Tibial nerve (tissue), 4 donors: ENCODE measurements around the gene PDGFA. TPM values are rescaled to one million over a fixed set of nuclear protein-coding genes. Genes with fewer than 3 reads are reported as not detected.

Source experiments
- DNase-seq, 2 donors: peaks; one replicate each; pipeline ENCODE4 v3.0.0-alpha.2; 2019; ENCODE audit warnings: low spot score in 2 of 2
- H3K27ac ChIP-seq, 4 donors: fragments of 200-600 bp; sonication (generic) in 3 of 4; one replicate each; pipeline ENCODE4 v1.5.1; 2017 to 2019; ENCODE audit warnings: mild to moderate bottlenecking in 1 of 4
- H3K27me3 ChIP-seq, 2 donors: fragments of 200-600 bp; sonication (generic) in 1 of 2; one replicate each; pipeline versions ENCODE4 v1.5.1 to v1.6.0; 2017 to 2019
- H3K36me3 ChIP-seq, 3 donors: fragments of 200-600 bp; sonication (generic); one replicate each; pipeline ENCODE4 v1.5.1; 2018 to 2019
- H3K4me1 ChIP-seq, 4 donors: fragments of 200-600 bp; sonication (generic) in 3 of 4; one replicate each; pipeline ENCODE4 v1.5.1; 2017 to 2019
- H3K4me3 ChIP-seq, 4 donors: fragments of 200-600 bp; sonication (generic) in 3 of 4; one replicate each; pipeline ENCODE4 v1.5.1; 2017 to 2019; ENCODE audit warnings: mild to moderate bottlenecking in 1 of 4, moderate library complexity in 1 of 4
- H3K9me3 ChIP-seq, 4 donors: fragments of 200-600 bp; sonication (generic) in 3 of 4; one replicate each; pipeline ENCODE4 v1.5.1; 2017 to 2019
- CTCF ChIP-seq, 5 experiments: fragments of 200-600 bp in 3 of 5; fragments of 450-650 bp in 2 of 5; sonication (generic) in 3 of 5; IDR thresholded peaks; one replicate each; pipeline ENCODE4 v1.5.1; 2016 to 2019; ENCODE audit warnings: antibody characterized with exemption in 5 of 5, mild to moderate bottlenecking in 3 of 5, moderate library complexity in 2 of 5
- EP300 ChIP-seq, 2 donors: sonication (generic); formaldehyde crosslinking; IDR thresholded peaks; one replicate each; pipeline ENCODE4 v1.6.1; 2017; ENCODE audit warnings: antibody characterized with exemption in 2 of 2, mild to moderate bottlenecking in 1 of 2
- POLR2A ChIP-seq, 2 donors: fragments of 450-650 bp; IDR thresholded peaks; one replicate each; pipeline ENCODE4 v1.6.1; 2017; ENCODE audit warnings: antibody characterized with exemption in 2 of 2, mild to moderate bottlenecking in 2 of 2, moderate library complexity in 2 of 2
- WGBS, 2 donors: methylation state at CpG; one replicate each; pipeline ENCODE4 v1.1.5; 2018; 5-methylcytosine and 5-hydroxymethylcytosine counted together
- total RNA-seq, 4 donors: library from RNA; depleted of rRNA; stranded (reverse); fragments of >200 nt; gene quantifications; one replicate each; pipeline ENCODE4 v1.1.0, GENCODE V29; 2016

Gene PDGFA
- total RNA-seq, 4 donors from 2014 or later: 33.4 to 84.1 (median 40.6) TPM

- TF ChIP-seq CTCF (IDR thresholded peaks at IDR 0.05) (no peak), POLR2A (IDR thresholded peaks at IDR 0.05) (no peak), EP300 (IDR thresholded peaks at IDR 0.05) (no peak)
- H3K36me3 ChIP-seq: peaks cover 0 to 56% (median 0%) of the 10 kb centered on the region in 3 donors
- no peak overlapping the region for H3K4me3 ChIP-seq
- no peak for DNase-seq
- 81 to 82% methylated on average over 24 of the region's 24 CpGs for WGBS, 2 donors
- H3K4me1 ChIP-seq: peaks cover 0 to 25% (median 4%) of the 10 kb centered on the region in 4 donors
- no peaks in the 10 kb centered on the region for H3K27me3 ChIP-seq
- H3K27ac ChIP-seq: no peak overlapping the region
- H3K9me3 ChIP-seq: peaks cover 0 to 2% (median 0%) of the 10 kb centered on the region in 4 donors
Observed at GRCh38 chr7:496528-497295, 22.9 kb downstream of the PDGFA start.

- 56 to 74% methylated on average over 12 to 17 of the region's 18 CpGs for WGBS, 2 donors
Observed at GRCh38 chr7:495761-496321, 23.8 kb downstream of the PDGFA start.

GRCh38 chr7:495326-495725, 24.3 kb downstream of the PDGFA start:
- Histone ChIP-seq H3K27ac (peak overlapping the region in 2 of 4 donors; percentile 9 to 43), H3K36me3 (peaks cover 0 to 42% (median 0%) of the 10 kb centered on the region in 3 donors), H3K4me3 (no peak overlapping the region), H3K27me3 (no peaks in the 10 kb centered on the region), H3K9me3 (peaks cover 0 to 2% (median 0%) of the 10 kb centered on the region in 4 donors), H3K4me1 (peaks cover 0 to 31% (median 6%) of the 10 kb centered on the region in 4 donors)
- no peak for TF ChIP-seq EP300 (IDR thresholded peaks at IDR 0.05)
- no peak for DNase-seq
- WGBS, 2 donors: 84 to 91% methylated on average over 7 to 9 of the region's 9 CpGs

More at GRCh38 chr7:495761-496321, 23.8 kb downstream of the PDGFA start:
- Histone ChIP-seq H3K9me3 (peaks cover 0 to 2% (median 0%) of the 10 kb centered on the region in 4 donors), H3K4me1 (peaks cover 0 to 28% (median 6%) of the 10 kb centered on the region in 4 donors), H3K27me3 (no peaks in the 10 kb centered on the region), H3K4me3 (no peak overlapping the region), H3K36me3 (peaks cover 0 to 47% (median 0%) of the 10 kb centered on the region in 3 donors), H3K27ac (peak overlapping the region in 2 of 4 donors; percentile 9 to 43)
- no peak for DNase-seq
- TF ChIP-seq EP300 (IDR thresholded peaks at IDR 0.05) (no peak), POLR2A (IDR thresholded peaks at IDR 0.05) (no peak), CTCF (IDR thresholded peaks at IDR 0.05) (no peak)

GRCh38 chr7:494906-495305, 24.7 kb downstream of the PDGFA start:
- no peak for TF ChIP-seq CTCF (IDR thresholded peaks at IDR 0.05)
- TF ChIP-seq POLR2A (IDR thresholded peaks at IDR 0.05): no peak
- no peak for TF ChIP-seq EP300 (IDR thresholded peaks at IDR 0.05)
- DNase-seq: no peak
- H3K9me3 ChIP-seq: peaks cover 0 to 2% (median 0%) of the 10 kb centered on the region in 4 donors

GRCh38 chr7:494259-494687, 25.4 kb downstream of the PDGFA start:
- Histone ChIP-seq H3K27me3 (no peaks in the 10 kb centered on the region), H3K4me3 (no peak overlapping the region), H3K27ac (no peak overlapping the region), H3K36me3 (peaks cover 0 to 32% (median 0%) of the 10 kb centered on the region in 3 donors), H3K4me1 (peaks cover 0 to 37% (median 6%) of the 10 kb centered on the region in 4 donors), H3K9me3 (peaks cover 0 to 2% (median 0%) of the 10 kb centered on the region in 4 donors)
- no peak for DNase-seq
- 39 to 74% methylated on average over 5 to 15 of the region's 31 CpGs for WGBS, 2 donors
- TF ChIP-seq POLR2A (IDR thresholded peaks at IDR 0.05): no peak
- TF ChIP-seq EP300 (IDR thresholded peaks at IDR 0.05): no peak
- TF ChIP-seq CTCF (IDR thresholded peaks at IDR 0.05): no peak

More at GRCh38 chr7:494906-495305, 24.7 kb downstream of the PDGFA start:
- Histone ChIP-seq H3K4me3 (no peak overlapping the region), H3K36me3 (peaks cover 0 to 38% (median 0%) of the 10 kb centered on the region in 3 donors), H3K27me3 (no peaks in the 10 kb centered on the region), H3K4me1 (peaks cover 0 to 35% (median 6%) of the 10 kb centered on the region in 4 donors), H3K27ac (peak overlapping the region in 1 of 4 donors; percentile 43)
- WGBS, 2 donors: 73 to 75% methylated on average over 5 to 6 of the region's 6 CpGs
